H1 (cell line): Measurements from ENCODE around the gene RASEF. TPM values are rescaled to one million over a fixed set of nuclear protein-coding genes. Genes with fewer than 3 reads are reported as not detected.
"Not testable (repeated sequence)": the region's sequence is repeated elsewhere in the genome, so short reads cannot be mapped to it uniquely, and the experiment has no call there.

ENCODE experiments used
- CTCF ChIA-PET: fragments of 300-600 bp; sonication (Branson Sonifier 250); formaldehyde crosslinking; loops from one replicate; lab custom pipeline; 2021; ENCODE audit not compliant: partially characterized antibody; lab: Charles Lee
- POLR2A ChIA-PET: fragments of 300-600 bp; sonication (Branson Sonifier 250); formaldehyde crosslinking; loops from one replicate; lab custom pipeline; 2021; ENCODE audit warnings: inconsistent platforms; ENCODE audit not compliant: partially characterized antibody; lab: Charles Lee
- DNase-seq, 2 experiments: peaks; one replicate each; pipeline versions ENCODE4 v3.0.0 to v3.0.0-alpha.2; 2010 to 2022; ENCODE audit warnings: low spot score in 2 of 2, low read depth in 1 of 2, mixed read lengths in 1 of 2
- FAIRE-seq: peaks from 2 replicates; lab custom pipeline; 2011; peaks lifted over from hg19 to GRCh38; lab: Jason Lieb, UNC
- H2AFZ ChIP-seq: 2 replicates; pipeline ENCODE4 v1.8.1; 2012; ENCODE audit warnings: low read length, inconsistent platforms
- H2AK5ac ChIP-seq: 2 replicates; pipeline ENCODE4 v1.6.1; 2013; ENCODE audit warnings: low read depth, low read length
- H2BK120ac ChIP-seq: replicated peaks from 2 replicates; pipeline ENCODE3; 2013; ENCODE audit warnings: low read depth, low read length, inconsistent platforms
- H2BK12ac ChIP-seq: 2 replicates; pipeline ENCODE4 v1.6.1; 2013; ENCODE audit warnings: low read depth, low read length
- H2BK15ac ChIP-seq: 2 replicates; pipeline ENCODE4 v1.6.1; 2013; ENCODE audit warnings: low read length
- H2BK20ac ChIP-seq: 2 replicates; pipeline ENCODE4 v1.6.1; 2013; ENCODE audit warnings: low read length
- H2BK5ac ChIP-seq: 2 replicates; pipeline ENCODE4 v1.6.1; 2013; ENCODE audit warnings: low read depth, low read length
- H3K14ac ChIP-seq: 2 replicates; pipeline ENCODE4 v1.6.1; 2013; ENCODE audit warnings: inconsistent platforms; ENCODE audit not compliant: insufficient read length
- H3K18ac ChIP-seq: 2 replicates; pipeline ENCODE4 v1.6.1; 2013; ENCODE audit warnings: low read length; ENCODE audit errors: extremely low read depth
- H3K23ac ChIP-seq: 2 replicates; pipeline ENCODE4 v1.6.1; 2013; ENCODE audit warnings: inconsistent platforms; ENCODE audit not compliant: insufficient read length
- H3K23me2 ChIP-seq: 2 replicates; pipeline ENCODE4 v1.6.1; 2013; ENCODE audit warnings: low read depth, low read length
- H3K27ac ChIP-seq: 2 replicates; pipeline ENCODE4 v1.6.1; 2011; ENCODE audit warnings: low read depth, low read length, inconsistent platforms
- H3K27me3 ChIP-seq, 4 experiments: replicated peaks in 1 of 4; 1 replicate in 1 of 4; 2 replicates in 3 of 4; pipeline versions ENCODE4 v1.6.1 to v1.8.1; 2011 to 2013; ENCODE audit warnings: low read length in 3 of 4, mild to moderate bottlenecking in 3 of 4, inconsistent platforms in 2 of 4, mixed read lengths in 2 of 4, moderate library complexity in 1 of 4; ENCODE audit not compliant: control insufficient read depth in 3 of 4, insufficient read depth in 3 of 4; ENCODE audit errors: extremely low read depth in 1 of 4
- H3K36me3 ChIP-seq, 4 experiments: 2 replicates each; pipeline versions ENCODE4 v1.6.1 to v1.8.1; 2011 to 2013; ENCODE audit warnings: mild to moderate bottlenecking in 4 of 4, low read length in 3 of 4, moderate library complexity in 2 of 4, control low read depth in 1 of 4, inconsistent platforms in 1 of 4; ENCODE audit not compliant: insufficient read depth in 4 of 4, control insufficient read depth in 2 of 4
- H3K4ac ChIP-seq: replicated peaks from 2 replicates; pipeline ENCODE3; 2013; ENCODE audit warnings: low read length, low read depth, mixed read lengths, inconsistent platforms; ENCODE audit not compliant: insufficient read length
- H3K4me1 ChIP-seq, 4 experiments: replicated peaks in 1 of 4; 1 replicate in 1 of 4; 2 replicates in 3 of 4; pipeline versions ENCODE4 v1.6.1 to v1.8.1; 2011 to 2013; ENCODE audit warnings: low read length in 3 of 4, inconsistent platforms in 2 of 4, mixed read lengths in 1 of 4; ENCODE audit not compliant: insufficient read depth in 4 of 4, control insufficient read depth in 3 of 4
- H3K4me2 ChIP-seq, 2 experiments: 2 replicates each; pipeline versions ENCODE4 v1.6.1 to v1.8.1; 2011 to 2013; ENCODE audit warnings: low read depth in 2 of 2, low read length in 2 of 2, control low read depth in 1 of 2, inconsistent platforms in 1 of 2, mild to moderate bottlenecking in 1 of 2; ENCODE audit not compliant: insufficient read depth in 1 of 2
- H3K4me3 ChIP-seq, 4 experiments: fragments of 200-600, 300-600 bp in 1 of 4; sonication (generic), shearing (Covaris generic), sonication (Bioruptor Twin) in 1 of 4; 2 replicates each; pipeline versions ENCODE4 v1.5.1 to v1.8.1; 2011 to 2016; ENCODE audit warnings: low read length in 4 of 4, low read depth in 3 of 4, control low read depth in 2 of 4, inconsistent platforms in 2 of 4, mild to moderate bottlenecking in 2 of 4, mixed read lengths in 1 of 4, moderate library complexity in 1 of 4; ENCODE audit not compliant: insufficient read depth in 2 of 4; ENCODE audit errors: extremely low read depth in 1 of 4
- H3K56ac ChIP-seq: replicated peaks from 2 replicates; pipeline ENCODE3; 2013; ENCODE audit warnings: low read depth, mild to moderate bottlenecking, mixed read lengths, low read length, inconsistent platforms; ENCODE audit not compliant: insufficient read length
- H3K79me1 ChIP-seq: 2 replicates; pipeline ENCODE4 v1.6.1; 2013; ENCODE audit warnings: low read depth, low read length, control low read depth
- H3K79me2 ChIP-seq, 2 experiments: 2 replicates each; pipeline versions ENCODE4 v1.6.1 to v1.8.1; 2012 to 2013; ENCODE audit warnings: low read length in 2 of 2, mild to moderate bottlenecking in 2 of 2, inconsistent platforms in 1 of 2; ENCODE audit not compliant: insufficient read depth in 2 of 2, control insufficient read depth in 1 of 2
- H3K9ac ChIP-seq, 4 experiments: replicated peaks in 1 of 4; 1 replicate in 1 of 4; 2 replicates in 3 of 4; pipeline versions ENCODE4 v1.6.1 to v1.8.1; 2011 to 2013; ENCODE audit warnings: low read depth in 3 of 4, low read length in 3 of 4, control low read depth in 2 of 4, mild to moderate bottlenecking in 2 of 4, moderate library complexity in 2 of 4, inconsistent platforms in 1 of 4; ENCODE audit errors: extremely low read depth in 1 of 4
- H3K9me3 ChIP-seq, 2 experiments: 2 replicates each; pipeline versions ENCODE4 v1.6.1 to v1.8.1; 2012 to 2013; ENCODE audit warnings: mild to moderate bottlenecking in 2 of 2, moderate library complexity in 2 of 2, control low read depth in 1 of 2, inconsistent platforms in 1 of 2, low read depth in 1 of 2, low read length in 1 of 2, mixed read lengths in 1 of 2; ENCODE audit not compliant: insufficient read depth in 2 of 2
- H4K20me1 ChIP-seq, 2 experiments: replicated peaks in 1 of 2; 2 replicates each; pipeline versions ENCODE3 to v1.8.1; 2011 to 2013; ENCODE audit warnings: inconsistent platforms in 2 of 2, low read length in 2 of 2, mild to moderate bottlenecking in 1 of 2; ENCODE audit not compliant: insufficient read depth in 2 of 2, control insufficient read depth in 1 of 2
- H4K5ac ChIP-seq: 2 replicates; pipeline ENCODE4 v1.6.1; 2013; ENCODE audit warnings: low read length, low read depth, mixed read lengths, inconsistent platforms; ENCODE audit not compliant: insufficient read length
- H4K8ac ChIP-seq: 2 replicates; pipeline ENCODE4 v1.8.0; 2013; ENCODE audit warnings: mild to moderate bottlenecking, moderate library complexity, low read length, inconsistent platforms; ENCODE audit not compliant: insufficient read depth; ENCODE audit errors: extremely low read depth
- H4K91ac ChIP-seq: replicated peaks from 2 replicates; pipeline ENCODE3; 2013; ENCODE audit warnings: low read length, mixed read lengths, inconsistent platforms; ENCODE audit not compliant: insufficient read length
- WGBS, 2 experiments: shearing (Covaris generic) in 1 of 2; methylation state at CpG; one replicate each; pipeline versions ENCODE4 v1.1.6 to v1.1.7; 2013 to 2015; ENCODE audit warnings: low lambda C conversion rate in 2 of 2, mixed read lengths in 2 of 2, inconsistent platforms in 1 of 2, low coverage in 1 of 2, missing lambda C conversion rate in 1 of 2; ENCODE audit not compliant: insufficient replicate concordance in 2 of 2, insufficient coverage in 1 of 2, insufficient read length in 1 of 2; ENCODE audit errors: extremely low coverage in 1 of 2, missing lambda C conversion rate in 1 of 2; 5-methylcytosine and 5-hydroxymethylcytosine counted together
- polyA plus RNA-seq, 7 experiments: library from polyadenylated mRNA; depleted of rRNA in 3 of 7; stranded (reverse) in 5 of 7; unstranded in 2 of 7; fragments of >200 nt in 5 of 7; fragments of 200-250 nt in 2 of 7; gene quantifications; 1 replicate in 5 of 7; 2 replicates in 1 of 7; 4 replicates in 1 of 7; pipeline versions ENCODE4 v1.2.1 to v1.2.3, GENCODE V29; 2011 to 2013; ENCODE audit warnings: missing spikeins in 2 of 7, mixed read lengths in 2 of 7
- total RNA-seq: library from RNA; stranded (reverse); fragmentation: NEBNext Ultra II Directional; extraction: Animal tissue kit (Norgen Biotek cat#: 25700); gene quantifications from 2 replicates; pipeline ENCODE4 v1.2.1, GENCODE V29; 2021

Gene RASEF
- total and polyA plus RNA-seq, 2 of the 8 experiments (the other 6 are each of a cell fraction or from before 2014, with no cell fraction given) = 1.1 to 4.6 TPM

DNA sequence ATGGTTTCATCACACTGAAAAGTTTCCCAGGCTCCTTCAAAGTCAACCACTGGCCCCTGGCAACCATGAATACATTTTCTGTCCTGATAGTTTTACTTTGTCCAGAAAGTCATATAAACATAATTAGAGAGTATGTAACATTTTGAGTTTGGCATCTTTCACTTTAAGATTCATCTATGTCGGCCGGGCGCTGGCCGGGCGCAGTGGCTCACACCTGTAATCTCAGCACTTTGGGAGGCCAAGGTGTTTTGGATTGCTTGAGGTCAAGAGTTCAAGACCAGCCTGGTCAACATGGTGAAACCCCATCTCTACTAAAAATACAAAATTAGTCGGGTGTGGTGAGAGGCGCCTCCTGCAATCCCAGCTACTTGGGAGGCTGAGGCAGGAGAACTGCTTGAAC lies 126.4 kb downstream of the RASEF start:
- H4K91ac ChIP-seq, H3K4me3 ChIP-seq, H3K4me2 ChIP-seq, H3K9me3 ChIP-seq, DNase-seq, H2BK20ac ChIP-seq, H3K27me3 ChIP-seq, H2BK120ac ChIP-seq, H3K9ac ChIP-seq, H4K20me1 ChIP-seq, H3K18ac ChIP-seq, H4K8ac ChIP-seq, H3K4ac ChIP-seq, H3K56ac ChIP-seq, H4K5ac ChIP-seq, H3K79me2 ChIP-seq, H2AK5ac ChIP-seq, H2AFZ ChIP-seq, CTCF ChIA-PET, FAIRE-seq, H3K23ac ChIP-seq, H3K23me2 ChIP-seq, H2BK15ac ChIP-seq, POLR2A ChIA-PET, H3K14ac ChIP-seq, H2BK12ac ChIP-seq, H3K36me3 ChIP-seq, H3K79me1 ChIP-seq, H3K27ac ChIP-seq, H2BK5ac ChIP-seq, H3K4me1 ChIP-seq: not testable (repeated sequence)
- 97% methylated on average over 7 of the region's 7 CpGs; no CpG with 5 or more reads in 1 of the 2 experiments for WGBS, 2 experiments
